ENCODE measurements around the gene ZNF830.

ZNF830 gene

GRCh38 chr17:34917381-34917780, 44.0 kb upstream of the ZNF830 start:
- no peak for TF ChIP-seq GABPA (IDR thresholded peaks at IDR 0.05; ENCODE audit: low read depth)
- TF ChIP-seq SPI1 (IDR thresholded peaks at IDR 0.05; ENCODE audit: borderline replicate concordance, low read depth): no peak
- TF ChIP-seq POLR2AphosphoS5 (IDR thresholded peaks at IDR 0.05; ENCODE audit: low read depth): no peak
- no peak for TF ChIP-seq CTCF (IDR thresholded peaks at IDR 0.05; ENCODE audit: insufficient read depth, low read length)
- no peak for TF ChIP-seq REST (IDR thresholded peaks at IDR 0.05; ENCODE audit: insufficient replicate concordance, low read depth)
- no peak for DNase-seq (ENCODE audit: low read depth in 1 of 2, low spot score in 1 of 2)
- H3K27me3 ChIP-seq (ENCODE audit: insufficient read depth, poor library complexity, severe bottlenecking): no peaks in the 10 kb centered on the region
- no peak overlapping the region for H3K4me3 ChIP-seq (replicated peaks; ENCODE audit: insufficient read depth, low read length)
- H3K27ac ChIP-seq (replicated peaks): no peak overlapping the region

GRCh38 chr17:34920676-34921075, 40.7 kb upstream of the ZNF830 start:
- Histone ChIP-seq H3K27ac (replicated peaks) (no peak overlapping the region), H3K4me3 (replicated peaks; ENCODE audit: insufficient read depth, low read length) (no peak overlapping the region), H3K27me3 (ENCODE audit: insufficient read depth, poor library complexity, severe bottlenecking) (no peaks in the 10 kb centered on the region)
- DNase-seq (ENCODE audit: low read depth in 1 of 2, low spot score in 1 of 2): no peak
- TF ChIP-seq POLR2AphosphoS5 (IDR thresholded peaks at IDR 0.05; ENCODE audit: low read depth) (no peak), REST (IDR thresholded peaks at IDR 0.05; ENCODE audit: insufficient replicate concordance, low read depth) (no peak), CTCF (IDR thresholded peaks at IDR 0.05; ENCODE audit: insufficient read depth, low read length) (no peak), GABPA (IDR thresholded peaks at IDR 0.05; ENCODE audit: low read depth) (no peak), SPI1 (IDR thresholded peaks at IDR 0.05; ENCODE audit: borderline replicate concordance, low read depth) (no peak)

GRCh38 chr17:34926661-34927060, 34.7 kb upstream of the ZNF830 start:
- TF ChIP-seq REST (IDR thresholded peaks at IDR 0.05; ENCODE audit: insufficient replicate concordance, low read depth) (no peak), POLR2AphosphoS5 (IDR thresholded peaks at IDR 0.05; ENCODE audit: low read depth) (no peak), GABPA (IDR thresholded peaks at IDR 0.05; ENCODE audit: low read depth) (no peak), SPI1 (IDR thresholded peaks at IDR 0.05; ENCODE audit: borderline replicate concordance, low read depth) (no peak), CTCF (IDR thresholded peaks at IDR 0.05; ENCODE audit: insufficient read depth, low read length) (no peak)
- H3K27ac ChIP-seq (replicated peaks): no peak overlapping the region
- no peak for DNase-seq (ENCODE audit: low read depth in 1 of 2, low spot score in 1 of 2)
- no peak overlapping the region for H3K4me3 ChIP-seq (replicated peaks; ENCODE audit: insufficient read depth, low read length)
- H3K27me3 ChIP-seq (ENCODE audit: insufficient read depth, poor library complexity, severe bottlenecking): no peaks in the 10 kb centered on the region

All from HL-60 (cell line).